SK-N-SH treated with all-trans-retinoic acid at 6 μM for 48 hours (cell line): ENCODE measurements around the gene NOBOX.

ENCODE experiments used
- ESRRG ChIP-seq: fragments of 250-450 bp; sonication (Bioruptor Pico); IDR thresholded peaks from 2 replicates; pipeline ENCODE4 v1.6.1; 2021; ENCODE audit warnings: mild to moderate bottlenecking
- ISL1 ChIP-seq: fragments of 250-450 bp; sonication (Bioruptor Pico); IDR thresholded peaks from 2 replicates; pipeline ENCODE4 v2.1.2; 2022; ENCODE audit warnings: mild to moderate bottlenecking, moderate library complexity
- TCF4 ChIP-seq: fragments of 250-450 bp; sonication (Bioruptor Pico); IDR thresholded peaks from 2 replicates; pipeline ENCODE4 v1.8.0; 2021; ENCODE audit warnings: mild to moderate bottlenecking, moderate library complexity, borderline replicate concordance
- TOX ChIP-seq: fragments of 250-450 bp; sonication (Bioruptor Pico); IDR thresholded peaks from 2 replicates; pipeline ENCODE4 v1.8.0; 2021; ENCODE audit warnings: mild to moderate bottlenecking, moderate library complexity, borderline replicate concordance
- ZFP3 ChIP-seq: fragments of 250-450 bp; sonication (Bioruptor Pico); IDR thresholded peaks from 2 replicates; pipeline ENCODE4 v1.5.0; 2020; ENCODE audit warnings: mild to moderate bottlenecking, moderate library complexity
- ZNF70 ChIP-seq: fragments of 450-650 bp; formaldehyde crosslinking; IDR thresholded peaks from 2 replicates; pipeline ENCODE4 v1.5.0; 2020; ENCODE audit warnings: mild to moderate bottlenecking, moderate library complexity
- TF ChIP-seq, protein P1 (sequence below): fragments of 250-450 bp; sonication (Bioruptor Pico); IDR thresholded peaks from 2 replicates; pipeline ENCODE4 v1.5.1; 2021; ENCODE audit warnings: mild to moderate bottlenecking, moderate library complexity
- TF ChIP-seq, protein P2 (sequence below): fragments of 250-450 bp; sonication (Bioruptor Pico); IDR thresholded peaks from 2 replicates; pipeline ENCODE4 v1.8.0; 2020; ENCODE audit warnings: mild to moderate bottlenecking, moderate library complexity, borderline replicate concordance
- TF ChIP-seq, protein P3 (sequence below): fragments of 250-450 bp; sonication (Bioruptor Pico); IDR thresholded peaks from 2 replicates; pipeline ENCODE4 v1.5.1; 2020; ENCODE audit warnings: low read depth, mild to moderate bottlenecking, moderate library complexity
- TF ChIP-seq, protein P4 (sequence below): fragments of 250-450 bp; sonication (Bioruptor Pico); IDR thresholded peaks from 2 replicates; pipeline ENCODE4 v1.8.0; 2021; ENCODE audit warnings: low read depth, mild to moderate bottlenecking, moderate library complexity, borderline replicate concordance

DNA sequence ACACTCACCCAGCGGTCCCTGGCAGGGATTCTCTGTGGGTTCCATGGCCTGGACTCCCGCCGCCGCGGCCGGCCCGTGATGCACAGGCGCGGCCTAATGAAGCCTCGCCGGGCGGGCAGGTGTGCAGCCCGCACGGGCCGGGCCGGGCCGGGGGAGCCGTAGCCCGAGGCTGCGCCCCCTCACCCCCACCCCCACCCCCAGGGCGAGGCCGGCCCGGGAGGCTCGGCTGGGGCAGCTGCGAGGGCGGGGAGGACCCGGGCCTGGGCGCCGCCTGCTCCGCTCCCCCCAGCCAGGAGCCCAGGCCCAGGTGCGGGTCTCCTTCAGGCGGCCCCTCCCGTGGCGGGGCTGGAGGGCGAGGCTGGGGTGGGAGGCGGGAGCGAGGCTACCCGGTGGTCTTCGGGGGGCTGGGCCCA is at the start of gene NOBOX:
- no peak for TF ChIP-seq ZFP3 (CRISPR knock-in tag)
- TF ChIP-seq, protein P1, sequence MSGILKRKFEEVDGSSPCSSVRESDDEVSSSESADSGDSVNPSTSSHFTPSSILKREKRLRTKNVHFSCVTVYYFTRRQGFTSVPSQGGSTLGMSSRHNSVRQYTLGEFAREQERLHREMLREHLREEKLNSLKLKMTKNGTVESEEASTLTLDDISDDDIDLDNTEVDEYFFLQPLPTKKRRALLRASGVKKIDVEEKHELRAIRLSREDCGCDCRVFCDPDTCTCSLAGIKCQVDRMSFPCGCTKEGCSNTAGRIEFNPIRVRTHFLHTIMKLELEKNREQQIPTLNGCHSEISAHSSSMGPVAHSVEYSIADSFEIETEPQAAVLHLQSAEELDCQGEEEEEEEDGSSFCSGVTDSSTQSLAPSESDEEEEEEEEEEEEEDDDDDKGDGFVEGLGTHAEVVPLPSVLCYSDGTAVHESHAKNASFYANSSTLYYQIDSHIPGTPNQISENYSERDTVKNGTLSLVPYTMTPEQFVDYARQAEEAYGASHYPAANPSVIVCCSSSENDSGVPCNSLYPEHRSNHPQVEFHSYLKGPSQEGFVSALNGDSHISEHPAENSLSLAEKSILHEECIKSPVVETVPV (CRISPR knock-in tag), result no peak
- TF ChIP-seq, protein P2, sequence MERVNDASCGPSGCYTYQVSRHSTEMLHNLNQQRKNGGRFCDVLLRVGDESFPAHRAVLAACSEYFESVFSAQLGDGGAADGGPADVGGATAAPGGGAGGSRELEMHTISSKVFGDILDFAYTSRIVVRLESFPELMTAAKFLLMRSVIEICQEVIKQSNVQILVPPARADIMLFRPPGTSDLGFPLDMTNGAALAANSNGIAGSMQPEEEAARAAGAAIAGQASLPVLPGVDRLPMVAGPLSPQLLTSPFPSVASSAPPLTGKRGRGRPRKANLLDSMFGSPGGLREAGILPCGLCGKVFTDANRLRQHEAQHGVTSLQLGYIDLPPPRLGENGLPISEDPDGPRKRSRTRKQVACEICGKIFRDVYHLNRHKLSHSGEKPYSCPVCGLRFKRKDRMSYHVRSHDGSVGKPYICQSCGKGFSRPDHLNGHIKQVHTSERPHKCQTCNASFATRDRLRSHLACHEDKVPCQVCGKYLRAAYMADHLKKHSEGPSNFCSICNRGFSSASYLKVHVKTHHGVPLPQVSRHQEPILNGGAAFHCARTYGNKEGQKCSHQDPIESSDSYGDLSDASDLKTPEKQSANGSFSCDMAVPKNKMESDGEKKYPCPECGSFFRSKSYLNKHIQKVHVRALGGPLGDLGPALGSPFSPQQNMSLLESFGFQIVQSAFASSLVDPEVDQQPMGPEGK, result no peak
- TF ChIP-seq, protein P3, sequence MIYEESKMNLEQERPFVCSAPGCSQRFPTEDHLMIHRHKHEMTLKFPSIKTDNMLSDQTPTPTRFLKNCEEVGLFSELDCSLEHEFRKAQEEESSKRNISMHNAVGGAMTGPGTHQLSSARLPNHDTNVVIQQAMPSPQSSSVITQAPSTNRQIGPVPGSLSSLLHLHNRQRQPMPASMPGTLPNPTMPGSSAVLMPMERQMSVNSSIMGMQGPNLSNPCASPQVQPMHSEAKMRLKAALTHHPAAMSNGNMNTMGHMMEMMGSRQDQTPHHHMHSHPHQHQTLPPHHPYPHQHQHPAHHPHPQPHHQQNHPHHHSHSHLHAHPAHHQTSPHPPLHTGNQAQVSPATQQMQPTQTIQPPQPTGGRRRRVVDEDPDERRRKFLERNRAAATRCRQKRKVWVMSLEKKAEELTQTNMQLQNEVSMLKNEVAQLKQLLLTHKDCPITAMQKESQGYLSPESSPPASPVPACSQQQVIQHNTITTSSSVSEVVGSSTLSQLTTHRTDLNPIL (CRISPR knock-in tag), result no peak
- TF ChIP-seq TOX (CRISPR knock-in tag), result no peak
- TF ChIP-seq ZNF70 (CRISPR knock-in tag), result no peak
- TF ChIP-seq ESRRG (CRISPR knock-in tag), result no peak
- no peak for TF ChIP-seq TCF4
- TF ChIP-seq, protein P4, sequence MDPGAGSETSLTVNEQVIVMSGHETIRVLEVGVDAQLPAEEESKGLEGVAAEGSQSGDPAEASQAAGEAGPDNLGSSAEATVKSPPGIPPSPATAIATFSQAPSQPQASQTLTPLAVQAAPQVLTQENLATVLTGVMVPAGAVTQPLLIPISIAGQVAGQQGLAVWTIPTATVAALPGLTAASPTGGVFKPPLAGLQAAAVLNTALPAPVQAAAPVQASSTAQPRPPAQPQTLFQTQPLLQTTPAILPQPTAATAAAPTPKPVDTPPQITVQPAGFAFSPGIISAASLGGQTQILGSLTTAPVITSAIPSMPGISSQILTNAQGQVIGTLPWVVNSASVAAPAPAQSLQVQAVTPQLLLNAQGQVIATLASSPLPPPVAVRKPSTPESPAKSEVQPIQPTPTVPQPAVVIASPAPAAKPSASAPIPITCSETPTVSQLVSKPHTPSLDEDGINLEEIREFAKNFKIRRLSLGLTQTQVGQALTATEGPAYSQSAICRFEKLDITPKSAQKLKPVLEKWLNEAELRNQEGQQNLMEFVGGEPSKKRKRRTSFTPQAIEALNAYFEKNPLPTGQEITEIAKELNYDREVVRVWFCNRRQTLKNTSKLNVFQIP (CRISPR knock-in tag), result no peak
- TF ChIP-seq ISL1 (CRISPR knock-in tag), result no peak
